COLO829 (cell line): Measurements from ENCODE around the gene ACAA2.

Experiments
- DNase-seq: peaks from one replicate; pipeline ENCODE4 v3.0.0; 2012; ENCODE audit warnings: low spot score

The ACAA2 gene

DNA sequence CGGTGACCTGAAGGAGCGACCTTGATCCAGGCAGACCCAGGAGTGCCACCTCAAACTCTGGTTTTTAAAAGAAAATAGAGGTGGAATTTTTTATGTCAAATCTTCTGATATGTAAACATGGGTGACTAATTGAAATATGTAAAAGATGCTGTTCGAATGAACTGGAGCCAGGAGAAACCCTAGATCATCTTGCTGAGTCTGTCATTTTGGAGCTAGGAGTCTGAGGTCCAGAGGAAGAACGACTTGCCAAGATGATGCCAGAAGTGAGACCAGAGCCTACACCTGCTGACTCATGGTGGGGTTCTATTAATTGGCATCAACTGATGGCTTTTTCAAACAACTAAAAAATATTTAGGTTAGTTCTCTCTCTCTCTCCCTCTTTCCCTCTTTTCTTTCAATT, 74.1 kb downstream of the ACAA2 start:
- DNase-seq, result no peak

DNA sequence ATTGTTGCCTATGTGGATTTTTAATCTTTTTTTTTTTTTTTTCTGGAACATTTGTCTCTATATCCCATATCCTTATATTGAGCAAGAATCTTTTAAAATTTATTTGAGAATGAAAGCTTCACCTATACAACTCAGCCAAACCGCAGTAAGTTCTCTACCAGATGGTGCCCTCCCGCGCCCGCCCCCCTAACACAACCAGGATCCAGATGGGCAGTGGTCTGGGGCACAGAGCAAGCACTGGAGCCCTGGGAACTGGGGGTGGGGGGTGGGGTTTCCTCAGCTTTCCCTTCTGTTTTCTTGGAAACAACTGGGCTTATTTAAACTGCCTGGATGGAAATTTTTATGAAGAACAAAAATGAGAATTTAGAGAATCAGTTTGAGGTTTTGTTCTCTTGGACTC, 74.6 kb downstream of the ACAA2 start:
- no peak for DNase-seq

DNA sequence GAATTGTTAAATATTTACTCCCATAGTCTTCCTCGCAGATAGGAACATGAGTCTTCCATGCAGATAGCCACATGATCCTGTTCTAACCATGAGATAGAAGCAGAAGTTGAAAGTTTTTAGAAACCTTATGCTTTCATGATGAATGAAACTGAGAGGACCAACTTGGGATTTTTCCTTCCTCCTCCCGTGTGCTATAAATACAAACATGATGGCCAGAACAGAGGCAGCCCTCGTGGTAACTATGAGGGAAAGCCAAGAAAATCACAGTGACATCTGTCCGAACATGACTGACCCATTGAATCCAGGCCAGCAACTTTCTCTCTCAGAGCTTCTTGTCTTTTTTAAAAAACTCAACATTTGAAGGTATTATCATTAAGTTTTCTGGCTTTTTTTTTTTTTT, 78.5 kb downstream of the ACAA2 start:
- DNase-seq, result no peak

DNA sequence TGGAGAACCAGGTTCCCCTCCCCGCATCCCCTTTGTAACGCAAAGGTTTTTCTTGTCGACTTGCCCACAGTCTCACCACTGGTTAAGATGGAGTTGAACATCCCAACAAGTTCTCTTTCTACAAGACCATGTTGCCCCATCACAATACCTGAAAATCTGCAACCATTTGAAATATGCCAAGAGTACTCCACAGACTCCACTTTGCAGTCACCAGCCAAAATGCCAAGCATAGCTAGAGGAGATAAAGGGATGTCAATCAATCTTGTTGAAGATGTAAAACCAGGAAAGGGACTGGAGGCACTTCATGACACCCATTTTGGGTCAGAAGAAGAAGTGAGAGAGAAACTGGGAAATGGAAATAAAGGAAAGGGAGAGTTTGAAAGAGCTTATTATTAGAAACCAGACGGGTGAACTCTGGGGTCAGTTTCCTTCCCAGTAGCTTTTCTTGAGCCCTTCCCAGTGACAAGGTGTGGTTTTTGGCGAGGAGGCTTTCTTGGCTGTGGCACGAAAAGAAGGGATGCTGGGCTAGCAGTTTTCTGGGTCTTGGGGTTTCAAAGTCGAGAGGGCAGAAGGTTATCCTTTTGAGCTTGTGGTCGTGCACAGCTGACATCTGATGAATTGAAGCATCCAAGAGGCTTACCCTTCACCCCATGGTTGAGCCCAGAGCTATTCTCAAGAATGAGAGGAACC, 79.3 kb downstream of the ACAA2 start:
- no peak for DNase-seq

DNA sequence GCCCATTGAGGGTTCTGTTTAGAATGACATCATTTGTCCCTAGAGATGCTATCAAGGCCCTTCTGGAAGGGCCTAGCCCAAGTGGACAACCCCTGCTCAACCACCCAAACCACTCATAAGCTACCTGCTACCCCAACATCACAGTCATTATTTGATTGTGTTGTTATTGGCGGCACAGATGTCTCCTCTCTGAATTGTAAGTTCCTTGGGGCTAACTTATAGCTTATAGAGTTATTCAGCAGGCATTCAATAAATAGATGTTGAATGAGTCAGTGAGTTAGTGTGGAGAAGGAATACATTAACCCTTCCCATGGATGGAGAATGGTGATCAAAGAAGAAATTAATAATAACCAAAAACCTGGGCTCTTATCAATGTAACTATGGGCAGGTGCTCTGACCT, 80.0 kb downstream of the ACAA2 start:
- DNase-seq, result no peak
